Fibroblast of lung (primary cell): ENCODE data around the gene RCAN3. TPM values are rescaled to one million over a fixed set of nuclear protein-coding genes. Genes with fewer than 3 reads are reported as not detected.
"Not testable (repeated sequence)": the region's sequence is repeated elsewhere in the genome, so short reads cannot be mapped to it uniquely, and the experiment has no call there.

Source experiments
- DNase-seq, 2 donors: peaks; one replicate each; pipeline versions ENCODE4 v3.0.0 to v3.0.0-alpha.2; 2010; ENCODE audit warnings: low read depth in 2 of 2
- H2AFZ ChIP-seq: 2 replicates; pipeline ENCODE4 v1.5.1; 2012; ENCODE audit warnings: low read length, control low read depth, inconsistent platforms
- H3K27ac ChIP-seq: 2 replicates; pipeline ENCODE4 v1.5.1; 2011; ENCODE audit warnings: low read length, control low read depth; ENCODE audit not compliant: insufficient read depth
- H3K27me3 ChIP-seq: 2 replicates; pipeline ENCODE4 v1.5.1; 2011; ENCODE audit warnings: mild to moderate bottlenecking, low read length; ENCODE audit not compliant: control insufficient read depth, insufficient read depth
- H3K36me3 ChIP-seq: 2 replicates; pipeline ENCODE4 v1.5.1; 2011; ENCODE audit warnings: low read length; ENCODE audit not compliant: control insufficient read depth, insufficient read depth
- H3K4me1 ChIP-seq: 2 replicates; pipeline ENCODE4 v1.5.1; 2011; ENCODE audit warnings: low read length; ENCODE audit not compliant: control insufficient read depth, insufficient read depth; ENCODE audit errors: extremely low read depth
- H3K4me2 ChIP-seq: 2 replicates; pipeline ENCODE4 v1.5.1; 2011; ENCODE audit warnings: low read length, control low read depth; ENCODE audit not compliant: insufficient read depth; ENCODE audit errors: extremely low read depth
- H3K4me3 ChIP-seq, 4 experiments: fragments of 200-600 bp in 1 of 4; sonication (generic) in 1 of 4; replicated peaks in 1 of 4; 2 replicates each; pipeline ENCODE4 v1.5.1; 2011 to 2016; ENCODE audit warnings: low read length in 4 of 4, low read depth in 3 of 4, mild to moderate bottlenecking in 3 of 4, control low read depth in 2 of 4, inconsistent platforms in 1 of 4, mixed read lengths in 1 of 4; ENCODE audit not compliant: insufficient read depth in 1 of 4; ENCODE audit errors: control extremely low read depth in 1 of 4
- H3K79me2 ChIP-seq: 2 replicates; pipeline ENCODE4 v1.5.1; 2012; ENCODE audit warnings: mild to moderate bottlenecking, low read length, inconsistent platforms; ENCODE audit not compliant: control insufficient read depth, insufficient read depth
- H3K9ac ChIP-seq: 2 replicates; pipeline ENCODE4 v1.5.1; 2011; ENCODE audit warnings: mild to moderate bottlenecking, low read length, control low read depth; ENCODE audit not compliant: insufficient read depth
- H3K9me3 ChIP-seq: 2 replicates; pipeline ENCODE4 v1.5.1; 2012; ENCODE audit warnings: low read depth, low read length; ENCODE audit not compliant: control insufficient read depth, insufficient read depth
- H4K20me1 ChIP-seq: 2 replicates; pipeline ENCODE4 v1.5.1; 2011; ENCODE audit warnings: low read length; ENCODE audit not compliant: control insufficient read depth, insufficient read depth; ENCODE audit errors: extremely low read depth
- EZH2 ChIP-seq: IDR thresholded peaks from 2 replicates; pipeline ENCODE4 v1.5.1; 2012; ENCODE audit warnings: low read length, control low read depth, mild to moderate bottlenecking; ENCODE audit errors: missing control alignments
- polyA plus RNA-seq, 2 donors: library from polyadenylated mRNA; depleted of rRNA in 1 of 2; stranded (reverse) in 1 of 2; unstranded in 1 of 2; fragments of >200 nt; gene quantifications; 2 replicates each; pipeline ENCODE4 v1.2.1, GENCODE V29; 2011 to 2012; ENCODE audit warnings: missing spikeins in 1 of 2
- total RNA-seq: library from RNA; depleted of rRNA; stranded (reverse); fragments of >200 nt; gene quantifications from 2 replicates; pipeline ENCODE4 v1.2.1, GENCODE V29; 2014
- TF ChIP-seq, protein P1 (sequence below), 2 donors: IDR thresholded peaks in 1 of 2; conservative IDR thresholded peaks in 1 of 2; 1 replicate in 1 of 2; 2 replicates in 1 of 2; pipeline ENCODE4 v1.5.1; 2011 to 2012; ENCODE audit warnings: low read length in 2 of 2, control low read depth in 1 of 2, inconsistent platforms in 1 of 2, low read depth in 1 of 2, mild to moderate bottlenecking in 1 of 2

Gene RCAN3
- total and polyA plus RNA-seq, 2 donors (not counting 1 experiment from before 2014, with no cell fraction given): 5.0 to 17.3 TPM

DNA sequence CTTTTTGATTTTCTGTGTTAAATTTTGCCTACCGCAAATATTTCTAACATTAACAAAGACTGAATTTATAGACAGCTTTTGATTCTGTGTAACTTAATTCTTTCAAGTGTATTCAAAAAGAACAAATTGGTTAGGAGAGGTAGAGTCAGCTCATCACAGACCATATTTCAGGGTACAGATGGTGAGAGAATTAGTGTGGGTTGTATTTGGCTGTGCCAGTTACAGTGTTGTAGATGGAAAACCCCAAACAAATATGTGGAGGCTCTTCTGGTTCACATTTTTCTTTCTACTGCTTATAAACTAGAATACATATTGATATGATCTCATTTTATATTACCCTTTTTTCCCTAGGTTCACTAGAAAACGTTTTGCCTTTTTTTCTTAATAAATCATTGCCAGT, 11.1 kb downstream of the RCAN3 start:
- no peaks in the 10 kb centered on the region for H3K36me3 ChIP-seq

DNA sequence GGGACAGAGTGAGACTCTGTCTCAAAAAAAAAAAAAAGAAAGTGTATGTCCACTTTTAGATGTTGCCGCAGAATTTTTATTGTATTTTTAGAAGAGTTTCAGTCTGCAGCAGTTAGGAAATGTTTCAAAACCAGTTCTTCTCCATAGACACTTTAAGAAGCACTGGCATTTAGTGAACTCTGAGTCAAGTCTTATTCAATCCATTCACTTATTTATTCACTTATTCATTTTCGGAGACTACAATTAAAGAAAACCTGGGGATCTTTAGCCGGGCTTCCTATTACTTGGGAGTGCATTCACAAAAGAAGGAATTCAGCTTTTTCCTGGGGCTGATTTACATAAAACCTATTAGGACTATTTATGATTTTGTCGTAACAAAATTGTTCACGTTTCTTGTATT, 12.3 kb downstream of the RCAN3 start:
- Histone ChIP-seq H3K36me3 (no peaks in the 10 kb centered on the region), H3K4me2 (no peak overlapping the region), H2AFZ (no peak overlapping the region), H3K27me3 (no peaks in the 10 kb centered on the region), H4K20me1 (no peaks in the 10 kb centered on the region), H3K79me2 (no peaks in the 10 kb centered on the region), H3K9ac (no peak overlapping the region), H3K27ac (no peak overlapping the region), H3K4me1 (no peaks in the 10 kb centered on the region), H3K9me3 (no peaks in the 10 kb centered on the region), H3K4me3 (no peak overlapping the region)
- DNase-seq: no peak
- no peak for TF ChIP-seq EZH2
- TF ChIP-seq, protein P1, sequence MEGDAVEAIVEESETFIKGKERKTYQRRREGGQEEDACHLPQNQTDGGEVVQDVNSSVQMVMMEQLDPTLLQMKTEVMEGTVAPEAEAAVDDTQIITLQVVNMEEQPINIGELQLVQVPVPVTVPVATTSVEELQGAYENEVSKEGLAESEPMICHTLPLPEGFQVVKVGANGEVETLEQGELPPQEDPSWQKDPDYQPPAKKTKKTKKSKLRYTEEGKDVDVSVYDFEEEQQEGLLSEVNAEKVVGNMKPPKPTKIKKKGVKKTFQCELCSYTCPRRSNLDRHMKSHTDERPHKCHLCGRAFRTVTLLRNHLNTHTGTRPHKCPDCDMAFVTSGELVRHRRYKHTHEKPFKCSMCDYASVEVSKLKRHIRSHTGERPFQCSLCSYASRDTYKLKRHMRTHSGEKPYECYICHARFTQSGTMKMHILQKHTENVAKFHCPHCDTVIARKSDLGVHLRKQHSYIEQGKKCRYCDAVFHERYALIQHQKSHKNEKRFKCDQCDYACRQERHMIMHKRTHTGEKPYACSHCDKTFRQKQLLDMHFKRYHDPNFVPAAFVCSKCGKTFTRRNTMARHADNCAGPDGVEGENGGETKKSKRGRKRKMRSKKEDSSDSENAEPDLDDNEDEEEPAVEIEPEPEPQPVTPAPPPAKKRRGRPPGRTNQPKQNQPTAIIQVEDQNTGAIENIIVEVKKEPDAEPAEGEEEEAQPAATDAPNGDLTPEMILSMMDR (conservative IDR thresholded peaks at IDR 0.05 in 1 of 2, IDR thresholded peaks at IDR 0.05 in 1 of 2; ENCODE audit: low read depth in 1 of 2, low read length in 2 of 2): no peak

More for the DNA sequence above, 11.1 kb downstream of the RCAN3 start:
- DNase-seq: no peak
- Histone ChIP-seq H4K20me1 (no peaks in the 10 kb centered on the region), H2AFZ (no peak overlapping the region), H3K4me1 (no peaks in the 10 kb centered on the region), H3K9me3 (no peaks in the 10 kb centered on the region), H3K9ac (no peak overlapping the region), H3K79me2 (no peaks in the 10 kb centered on the region), H3K27ac (no peak overlapping the region), H3K4me3 (no peak overlapping the region), H3K4me2 (no peak overlapping the region), H3K27me3 (no peaks in the 10 kb centered on the region)
- TF ChIP-seq, protein P1 (conservative IDR thresholded peaks at IDR 0.05 in 1 of 2, IDR thresholded peaks at IDR 0.05 in 1 of 2; ENCODE audit: low read depth in 1 of 2, low read length in 2 of 2): no peak
- no peak for TF ChIP-seq EZH2

DNA sequence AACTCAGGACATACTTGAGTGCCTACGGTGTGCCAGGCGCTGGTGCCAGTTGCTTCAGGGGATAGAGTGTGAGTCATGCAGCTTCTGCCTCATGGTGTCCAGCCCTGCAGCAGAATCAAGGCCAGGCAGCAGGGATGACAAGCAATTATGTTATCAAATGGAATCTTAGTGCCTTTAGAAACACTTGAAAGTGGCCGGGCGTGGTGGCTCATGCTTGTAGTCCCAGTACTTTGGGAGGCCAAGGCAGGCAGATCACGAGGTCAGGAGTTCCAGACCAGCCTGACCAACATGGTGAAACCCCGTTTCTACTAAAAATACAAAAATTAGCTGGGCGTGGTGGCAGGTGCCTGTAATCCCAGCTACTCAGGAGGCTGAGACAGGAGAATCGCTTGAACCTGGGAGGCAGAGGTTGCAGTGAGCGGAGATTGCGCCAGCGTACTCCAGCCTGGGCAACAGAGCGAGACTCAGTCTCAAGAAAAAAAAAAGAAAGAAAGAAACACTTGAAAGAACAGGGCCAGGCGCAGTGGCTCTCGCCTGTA, 13.1 kb downstream of the RCAN3 start:
- not testable (repeated sequence) for H3K27me3 ChIP-seq, H3K9me3 ChIP-seq, H3K9ac ChIP-seq, H3K4me1 ChIP-seq, H3K4me3 ChIP-seq, H3K27ac ChIP-seq, H4K20me1 ChIP-seq, H3K79me2 ChIP-seq, H3K36me3 ChIP-seq, H3K4me2 ChIP-seq, H2AFZ ChIP-seq
- peak in 1 of 2 donors; percentile 55 for DNase-seq
